Measurements from ENCODE around the gene SMPD1. TPM values are rescaled to one million over a fixed set of nuclear protein-coding genes. Genes with fewer than 3 reads are reported as not detected.

Gene SMPD1
- total RNA-seq, 1 donor from 2014 or later = 22.5 TPM

DNA sequence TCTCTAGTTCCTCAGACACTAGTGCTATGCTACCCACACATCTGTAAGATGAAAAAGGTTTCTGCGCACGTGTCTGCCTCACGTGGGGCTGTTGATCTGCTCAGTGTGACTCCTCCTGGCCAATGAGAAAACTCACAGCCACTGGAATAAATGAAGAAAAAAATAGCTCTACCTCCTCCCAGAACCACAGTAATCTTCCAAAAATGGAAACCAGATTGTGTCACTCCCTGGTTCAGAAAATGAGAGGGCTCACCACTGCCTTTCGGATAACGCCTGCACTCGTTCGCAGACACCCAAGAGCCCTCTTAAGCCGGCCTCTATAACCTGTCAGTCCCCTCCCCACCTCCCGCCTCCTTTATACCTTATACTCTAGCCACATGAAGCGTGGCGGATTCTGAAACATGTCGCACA, 23.5 kb downstream of the SMPD1 start:
- TF ChIP-seq, protein P1, sequence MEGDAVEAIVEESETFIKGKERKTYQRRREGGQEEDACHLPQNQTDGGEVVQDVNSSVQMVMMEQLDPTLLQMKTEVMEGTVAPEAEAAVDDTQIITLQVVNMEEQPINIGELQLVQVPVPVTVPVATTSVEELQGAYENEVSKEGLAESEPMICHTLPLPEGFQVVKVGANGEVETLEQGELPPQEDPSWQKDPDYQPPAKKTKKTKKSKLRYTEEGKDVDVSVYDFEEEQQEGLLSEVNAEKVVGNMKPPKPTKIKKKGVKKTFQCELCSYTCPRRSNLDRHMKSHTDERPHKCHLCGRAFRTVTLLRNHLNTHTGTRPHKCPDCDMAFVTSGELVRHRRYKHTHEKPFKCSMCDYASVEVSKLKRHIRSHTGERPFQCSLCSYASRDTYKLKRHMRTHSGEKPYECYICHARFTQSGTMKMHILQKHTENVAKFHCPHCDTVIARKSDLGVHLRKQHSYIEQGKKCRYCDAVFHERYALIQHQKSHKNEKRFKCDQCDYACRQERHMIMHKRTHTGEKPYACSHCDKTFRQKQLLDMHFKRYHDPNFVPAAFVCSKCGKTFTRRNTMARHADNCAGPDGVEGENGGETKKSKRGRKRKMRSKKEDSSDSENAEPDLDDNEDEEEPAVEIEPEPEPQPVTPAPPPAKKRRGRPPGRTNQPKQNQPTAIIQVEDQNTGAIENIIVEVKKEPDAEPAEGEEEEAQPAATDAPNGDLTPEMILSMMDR (conservative IDR thresholded peaks at IDR 0.05; ENCODE audit: low read depth, low read length) = no peak
- no peak overlapping the region for H3K4me3 ChIP-seq (ENCODE audit: low read depth, low read length)
- DNase-seq (ENCODE audit: low read depth) = no peak

DNA sequence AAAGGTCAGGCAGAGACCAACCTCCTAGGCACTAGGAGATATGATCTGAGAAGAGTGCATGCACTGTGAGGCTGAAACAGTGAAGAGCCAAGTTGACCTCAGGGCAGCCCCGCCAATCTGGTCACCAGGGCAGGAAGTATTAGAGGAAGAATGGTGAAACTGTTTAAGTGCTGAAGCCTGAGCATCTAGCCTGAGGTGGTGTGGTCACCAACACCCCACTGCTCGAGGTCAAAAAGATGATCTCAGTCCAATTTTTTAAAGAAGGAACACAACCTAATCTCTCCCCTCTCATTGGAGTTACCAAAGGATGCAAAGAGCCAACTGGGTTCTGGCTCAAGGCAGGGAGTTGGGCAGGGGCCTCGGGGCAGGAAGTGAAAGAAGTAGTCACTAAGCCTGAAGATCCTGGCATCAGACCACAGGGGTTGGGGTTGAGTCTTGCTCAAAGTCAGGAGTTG, 24.6 kb downstream of the SMPD1 start:
- TF ChIP-seq, protein P1 (conservative IDR thresholded peaks at IDR 0.05; ENCODE audit: low read depth, low read length) = no peak
- no peak for DNase-seq (ENCODE audit: low read depth)
- H3K4me3 ChIP-seq (ENCODE audit: low read depth, low read length) = no peak overlapping the region

DNA sequence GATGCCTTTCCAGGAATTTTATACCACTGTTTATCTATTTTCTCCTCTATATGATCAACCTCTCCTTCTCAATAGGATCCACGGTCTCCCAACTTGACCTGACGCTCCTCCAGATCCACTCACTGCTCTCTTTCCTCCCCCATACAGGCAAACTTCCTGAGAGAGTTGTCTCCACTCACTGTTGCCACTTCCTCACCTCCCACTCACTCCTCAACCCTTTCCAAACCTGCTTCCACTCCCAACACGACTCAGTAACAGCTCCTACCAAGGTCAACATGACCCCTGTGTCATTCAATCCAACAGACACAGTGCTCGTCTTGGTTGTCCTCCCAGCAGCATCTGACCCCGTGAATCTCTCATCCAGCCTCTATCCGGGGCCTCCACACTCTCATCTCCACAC, 25.5 kb downstream of the SMPD1 start:
- H3K4me3 ChIP-seq (ENCODE audit: low read depth, low read length) = no peak overlapping the region
- no peak for DNase-seq (ENCODE audit: low read depth)
- TF ChIP-seq, protein P1 (conservative IDR thresholded peaks at IDR 0.05; ENCODE audit: low read depth, low read length) = no peak

DNA sequence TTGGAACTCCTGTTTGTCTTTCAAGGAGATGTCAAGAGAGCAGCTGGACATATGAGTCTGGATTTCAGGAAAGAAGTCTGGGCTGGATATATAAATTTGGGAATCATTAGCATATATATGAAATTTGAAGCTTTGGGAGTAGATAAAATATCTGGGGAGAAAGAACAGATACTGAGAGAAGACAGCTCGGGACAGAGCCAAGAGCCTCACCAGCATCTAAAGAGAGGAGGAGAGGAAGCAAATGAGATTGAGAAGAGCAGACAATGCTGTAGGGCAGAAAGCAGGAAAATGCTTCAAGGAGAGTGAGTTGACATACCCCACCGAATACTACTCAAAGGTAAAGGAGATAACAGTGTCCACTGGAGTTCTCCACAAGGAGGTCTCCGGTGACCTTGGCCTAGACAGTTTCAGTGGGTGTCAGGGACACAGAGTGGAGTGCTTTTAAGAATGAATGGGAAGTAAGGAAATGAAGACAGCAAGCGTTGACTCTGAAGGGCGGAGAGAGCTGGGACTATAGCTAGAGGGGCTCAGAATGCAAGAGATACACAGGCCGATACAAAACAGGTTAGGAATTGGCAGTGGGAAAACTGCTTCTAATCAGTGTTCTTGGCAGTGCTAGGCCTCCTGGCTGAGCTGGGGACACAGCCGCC, 27.8 kb downstream of the SMPD1 start:
- TF ChIP-seq, protein P1 (conservative IDR thresholded peaks at IDR 0.05; ENCODE audit: low read depth, low read length) = no peak
- H3K4me3 ChIP-seq (ENCODE audit: low read depth, low read length) = peak overlapping the region; percentile 79
- no peak for DNase-seq (ENCODE audit: low read depth)

GRCh38 chr11:6418557-6419008, 28.3 kb downstream of the SMPD1 start:
- TF ChIP-seq, protein P1 (conservative IDR thresholded peaks at IDR 0.05; ENCODE audit: low read depth, low read length) = no peak
- H3K4me3 ChIP-seq (ENCODE audit: low read depth, low read length) = peak overlapping the region; percentile 79
- DNase-seq (ENCODE audit: low read depth) = no peak

GRCh38 chr11:6419009-6419631, 28.8 kb downstream of the SMPD1 start, which contains the start of gene APBB1:
Gene APBB1 (minus strand): TSS chr11:6419094. CDS start chr11:6411347, 7,747 bp downstream.
- TF ChIP-seq, protein P1 (conservative IDR thresholded peaks at IDR 0.05; ENCODE audit: low read depth, low read length) = no peak
- DNase-seq (ENCODE audit: low read depth) = no peak

More at GRCh38 chr11:6419009-6419631, 28.8 kb downstream of the SMPD1 start, which contains the start of gene APBB1:
- peak within 1 kb of the TSS; percentile 79 for H3K4me3 ChIP-seq (ENCODE audit: low read depth, low read length)
